Measurements from ENCODE around the gene NR4A2.
"Not testable (repeated sequence)": the region's sequence is repeated elsewhere in the genome, so short reads cannot be mapped to it uniquely, and the experiment has no call there.

NR4A2 gene

DNA sequence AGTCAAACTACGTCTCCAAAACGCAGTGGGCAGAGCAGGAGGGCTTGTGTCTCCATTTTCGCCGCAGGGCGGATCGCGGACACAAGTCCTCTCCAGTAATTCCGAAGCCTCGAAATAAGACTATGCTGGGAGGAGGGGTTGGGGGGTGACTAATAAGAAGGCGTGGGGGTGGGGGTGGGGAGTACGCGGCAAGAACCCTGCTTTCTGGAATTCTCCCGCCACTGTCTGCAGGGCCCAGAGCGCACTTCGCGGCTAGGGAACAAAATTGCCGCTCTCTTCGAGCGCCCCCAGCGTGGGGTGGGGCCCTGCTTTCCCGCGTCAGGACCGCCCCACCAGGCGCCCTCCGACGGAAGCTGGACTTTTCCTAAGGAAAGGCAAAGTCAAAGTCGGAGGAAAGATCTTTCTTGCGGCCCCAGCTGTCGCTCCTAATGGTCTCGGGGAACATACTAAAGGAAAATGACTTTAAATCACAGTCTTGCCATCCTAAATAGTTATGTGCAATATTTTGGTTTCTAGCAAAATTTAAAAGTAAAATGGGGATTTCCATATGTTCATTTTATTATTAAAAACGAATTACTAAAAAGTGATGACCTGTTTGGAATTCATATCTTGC lies 11.9 kb downstream of the NR4A2 start:
- DNase-seq, result no peak

- DNase-seq, result no peak
These were observed 12.6 kb downstream of the NR4A2 start for GRCh38 chr2:156319811-156320485.

- DNase-seq, result no peak
These were observed 14.9 kb downstream of the NR4A2 start for GRCh38 chr2:156317631-156318030.

- DNase-seq, result no peak
These were observed 20.5 kb downstream of the NR4A2 start for GRCh38 chr2:156311976-156312375.

- no peak for DNase-seq
These were observed 21.7 kb downstream of the NR4A2 start for GRCh38 chr2:156310773-156311172.

DNA sequence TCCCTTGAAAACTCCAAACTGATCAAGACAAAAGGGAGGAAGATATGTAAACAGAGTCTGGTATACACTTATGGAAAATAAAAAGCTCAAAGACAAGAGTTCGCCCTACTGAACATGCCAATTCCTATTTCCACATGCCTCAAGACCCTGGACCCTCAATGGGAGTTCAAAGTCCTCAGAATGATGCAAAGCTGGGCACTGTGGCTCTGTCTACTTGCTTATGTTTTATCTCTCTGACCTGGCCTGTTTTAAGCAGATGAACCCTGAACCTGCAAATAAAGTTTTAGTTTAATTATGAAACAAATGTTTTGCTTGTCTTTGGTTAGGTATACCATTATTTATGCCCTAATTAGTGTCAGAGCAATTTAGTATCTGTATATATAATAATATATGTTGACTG lies 22.6 kb downstream of the NR4A2 start:
- DNase-seq, result no peak

GRCh38 chr2:156309167-156309566 lies 23.4 kb downstream of the NR4A2 start:
- no peak for DNase-seq

DNA sequence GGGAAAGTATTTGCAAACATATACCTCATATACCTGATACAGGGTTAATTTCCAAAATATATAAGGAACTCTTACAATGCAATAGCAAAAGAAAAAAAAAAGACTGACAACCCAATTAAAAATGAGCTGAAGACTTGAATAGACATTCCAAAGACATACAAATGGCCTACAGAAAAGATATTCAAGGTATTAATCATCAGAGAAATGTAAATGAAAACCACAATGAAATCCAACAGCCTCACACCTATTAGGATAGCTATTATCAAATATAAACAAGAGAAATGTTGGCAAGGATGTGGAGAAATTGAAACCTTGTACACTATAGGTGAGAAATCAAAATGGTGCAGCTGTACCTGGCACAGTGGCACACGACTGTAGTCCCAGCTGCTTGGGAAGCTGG lies 25.7 kb downstream of the NR4A2 start:
- no peak for DNase-seq

GRCh38 chr2:156305121-156305520 lies 27.4 kb downstream of the NR4A2 start:
- no peak for DNase-seq

- DNase-seq, result no peak
These were observed 32.2 kb downstream of the NR4A2 start for GRCh38 chr2:156300337-156300736.

DNA sequence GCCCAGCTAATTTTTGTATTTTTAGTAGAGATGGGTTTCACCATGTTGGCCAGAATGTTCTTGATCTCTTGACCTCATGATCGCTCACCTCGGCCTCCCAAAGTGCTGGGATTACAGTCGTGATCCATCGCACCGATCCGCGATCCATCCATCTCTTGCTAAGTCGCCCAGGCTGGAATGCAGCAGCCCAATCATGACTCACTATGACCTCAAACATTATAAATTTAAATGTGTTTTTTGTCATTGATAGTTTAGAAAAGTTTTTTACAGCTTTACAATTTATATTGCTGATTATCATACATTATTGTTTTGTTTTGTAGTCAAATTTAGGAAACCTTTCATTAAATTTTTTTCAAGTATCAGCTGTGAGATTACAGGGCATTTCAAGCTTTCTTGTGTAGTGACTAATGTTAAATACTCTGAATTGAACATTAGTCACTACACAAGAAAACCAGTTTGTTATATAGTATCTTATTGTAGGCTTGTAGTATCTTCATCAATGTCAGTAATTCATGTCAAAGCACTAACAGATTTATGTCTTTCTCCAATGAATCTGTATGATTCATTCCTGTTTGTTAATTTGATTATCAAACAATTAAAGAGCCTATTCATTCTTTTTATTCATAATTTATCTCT lies 37.5 kb downstream of the NR4A2 start:
- no peak for DNase-seq

GRCh38 chr2:156293382-156293781 lies 39.1 kb downstream of the NR4A2 start:
- DNase-seq, result not testable (repeated sequence)

- DNase-seq, result no peak
These were observed 52.9 kb downstream of the NR4A2 start for GRCh38 chr2:156279446-156280150.
